OCI-LY7 (cell line): ENCODE data around the gene GPHN.

Experiments
- EZH2phosphoT487 ChIP-seq: fragments of 200-600 bp; sonication (generic); IDR thresholded peaks from 2 replicates; pipeline ENCODE4 v1.6.1; 2018; ENCODE audit warnings: low read depth, borderline replicate concordance, mild to moderate bottlenecking, mixed run types, antibody characterized with exemption, low read length, moderate library complexity, mixed read lengths
- TF ChIP-seq, protein P1 (sequence below): fragments of 200-600 bp; sonication (generic); conservative IDR thresholded peaks from 2 replicates; pipeline ENCODE4 v1.5.1; 2014; ENCODE audit warnings: mild to moderate bottlenecking, antibody characterized with exemption, low read length, moderate library complexity, mixed read lengths

GRCh38 chr14:66641861-66642635 is 134.1 kb downstream of the GPHN start:
- TF ChIP-seq, protein P1, sequence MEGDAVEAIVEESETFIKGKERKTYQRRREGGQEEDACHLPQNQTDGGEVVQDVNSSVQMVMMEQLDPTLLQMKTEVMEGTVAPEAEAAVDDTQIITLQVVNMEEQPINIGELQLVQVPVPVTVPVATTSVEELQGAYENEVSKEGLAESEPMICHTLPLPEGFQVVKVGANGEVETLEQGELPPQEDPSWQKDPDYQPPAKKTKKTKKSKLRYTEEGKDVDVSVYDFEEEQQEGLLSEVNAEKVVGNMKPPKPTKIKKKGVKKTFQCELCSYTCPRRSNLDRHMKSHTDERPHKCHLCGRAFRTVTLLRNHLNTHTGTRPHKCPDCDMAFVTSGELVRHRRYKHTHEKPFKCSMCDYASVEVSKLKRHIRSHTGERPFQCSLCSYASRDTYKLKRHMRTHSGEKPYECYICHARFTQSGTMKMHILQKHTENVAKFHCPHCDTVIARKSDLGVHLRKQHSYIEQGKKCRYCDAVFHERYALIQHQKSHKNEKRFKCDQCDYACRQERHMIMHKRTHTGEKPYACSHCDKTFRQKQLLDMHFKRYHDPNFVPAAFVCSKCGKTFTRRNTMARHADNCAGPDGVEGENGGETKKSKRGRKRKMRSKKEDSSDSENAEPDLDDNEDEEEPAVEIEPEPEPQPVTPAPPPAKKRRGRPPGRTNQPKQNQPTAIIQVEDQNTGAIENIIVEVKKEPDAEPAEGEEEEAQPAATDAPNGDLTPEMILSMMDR = no peak
- no peak for TF ChIP-seq EZH2phosphoT487
